T-helper 17 cell (primary cell): ENCODE data around the gene MTHFD2L. TPM values are rescaled to one million over a fixed set of nuclear protein-coding genes. Genes with fewer than 3 reads are reported as not detected.
A peak's percentile ranks its signal among the peaks of the same experiment; 100 is the strongest.

Experiments
- ATAC-seq: fragments of 150-1000 bp; cut with Tn5 transposase; 2 replicates; pipeline ENCODE4 v1.10.0; 2021; ENCODE audit warnings: mild to moderate bottlenecking, moderate library complexity
- DNase-seq, 3 donors: peaks; one replicate each; pipeline versions ENCODE4 v3.0.0 to v3.0.0-alpha.2; 2020 to 2021
- H3K9me3 ChIP-seq: one replicate; pipeline ENCODE4 v1.7.0; 2013; ENCODE audit warnings: low read length, mild to moderate bottlenecking; ENCODE audit not compliant: control insufficient read depth, poor library complexity, severe bottlenecking
- H3K27ac Mint-ChIP-seq: one replicate; pipeline ENCODE4 v1.8.0; 2022; ENCODE audit warnings: mild to moderate bottlenecking, moderate library complexity, mixed read lengths
- H3K27me3 Mint-ChIP-seq: one replicate; pipeline ENCODE4 v1.8.0; 2022; ENCODE audit warnings: mixed read lengths
- H3K36me3 Mint-ChIP-seq: one replicate; pipeline ENCODE4 v1.8.0; 2022; ENCODE audit warnings: low read depth, mixed read lengths
- H3K4me1 Mint-ChIP-seq: one replicate; pipeline ENCODE4 v1.8.0; 2022; ENCODE audit warnings: mild to moderate bottlenecking, mixed read lengths
- H3K4me3 Mint-ChIP-seq: one replicate; pipeline ENCODE4 v1.8.0; 2022; ENCODE audit warnings: mild to moderate bottlenecking, moderate library complexity, mixed read lengths
- total RNA-seq, 4 donors: library from RNA in 2 of 4; stranded (reverse) in 2 of 4; gene quantifications; one replicate each; pipeline ENCODE4 v1.2.3 and lab custom pipeline; 2022 to 2026

Gene MTHFD2L
- total RNA-seq, 2 donors from 2014 or later, result 6.2 to 14.5 TPM

GRCh38 chr4:74287791-74288190, 129.9 kb downstream of the MTHFD2L start:
- H3K9me3 ChIP-seq, result no peaks in the 10 kb centered on the region
- ATAC-seq (no peak), DNase-seq (no peak)
- no peak overlapping the region for H3K4me3 Mint-ChIP-seq
- H3K27me3 Mint-ChIP-seq, result no peaks in the 10 kb centered on the region
- H3K36me3 Mint-ChIP-seq, result no peaks in the 10 kb centered on the region
- no peak overlapping the region for H3K27ac Mint-ChIP-seq
- no peaks in the 10 kb centered on the region for H3K4me1 Mint-ChIP-seq

GRCh38 chr4:74291471-74291870, 133.6 kb downstream of the MTHFD2L start:
- no peak for DNase-seq
- Mint-ChIP-seq H3K4me1 (no peaks in the 10 kb centered on the region), H3K27ac (no peak overlapping the region), H3K27me3 (no peaks in the 10 kb centered on the region), H3K36me3 (no peaks in the 10 kb centered on the region), H3K4me3 (no peak overlapping the region)
- H3K9me3 ChIP-seq, result no peaks in the 10 kb centered on the region
- ATAC-seq, result no peak

- H3K9me3 ChIP-seq, result no peaks in the 10 kb centered on the region
- Mint-ChIP-seq H3K4me1 (no peaks in the 10 kb centered on the region), H3K36me3 (no peaks in the 10 kb centered on the region), H3K27ac (no peak overlapping the region), H3K27me3 (no peaks in the 10 kb centered on the region), H3K4me3 (no peak overlapping the region)
- ATAC-seq (no peak), DNase-seq (no peak)
These were observed 134.4 kb downstream of the MTHFD2L start for GRCh38 chr4:74292111-74292870.

GRCh38 chr4:74293558-74293957, 135.6 kb downstream of the MTHFD2L start:
- Mint-ChIP-seq H3K27me3 (no peaks in the 10 kb centered on the region), H3K36me3 (peaks cover 2% of the 10 kb centered on the region), H3K27ac (no peak overlapping the region), H3K4me3 (no peak overlapping the region), H3K4me1 (no peaks in the 10 kb centered on the region)
- no peak for ATAC-seq
- no peaks in the 10 kb centered on the region for H3K9me3 ChIP-seq
- DNase-seq, result no peak

- DNase-seq, result no peak
- H3K4me3 Mint-ChIP-seq, result no peak overlapping the region
- H3K36me3 Mint-ChIP-seq, result peaks cover 2% of the 10 kb centered on the region
- no peaks in the 10 kb centered on the region for H3K27me3 Mint-ChIP-seq
- no peak overlapping the region for H3K27ac Mint-ChIP-seq
- no peaks in the 10 kb centered on the region for H3K4me1 Mint-ChIP-seq
- ATAC-seq, result no peak
- no peaks in the 10 kb centered on the region for H3K9me3 ChIP-seq
These were observed 136.8 kb downstream of the MTHFD2L start for GRCh38 chr4:74294681-74295080.

- ATAC-seq (no peak), DNase-seq (no peak)
- H3K9me3 ChIP-seq, result no peaks in the 10 kb centered on the region
- H3K4me3 Mint-ChIP-seq, result no peak overlapping the region
- H3K4me1 Mint-ChIP-seq, result no peaks in the 10 kb centered on the region
- peaks cover 2% of the 10 kb centered on the region for H3K36me3 Mint-ChIP-seq
- H3K27me3 Mint-ChIP-seq, result no peaks in the 10 kb centered on the region
- no peak overlapping the region for H3K27ac Mint-ChIP-seq
These were observed 139.6 kb downstream of the MTHFD2L start for GRCh38 chr4:74297539-74297938.

GRCh38 chr4:74304095-74304625, 146.2 kb downstream of the MTHFD2L start:
- no peaks in the 10 kb centered on the region for H3K27me3 Mint-ChIP-seq
- H3K9me3 ChIP-seq, result no peaks in the 10 kb centered on the region
- H3K4me1 Mint-ChIP-seq, result peaks cover 6% of the 10 kb centered on the region
- ATAC-seq, result no peak
- H3K36me3 Mint-ChIP-seq, result no peaks in the 10 kb centered on the region
- no peak overlapping the region for H3K27ac Mint-ChIP-seq
- H3K4me3 Mint-ChIP-seq, result no peak overlapping the region
- no peak for DNase-seq

- ATAC-seq (no peak), DNase-seq (no peak)
- Mint-ChIP-seq H3K4me1 (peaks cover 6% of the 10 kb centered on the region), H3K27ac (no peak overlapping the region), H3K4me3 (no peak overlapping the region), H3K36me3 (no peaks in the 10 kb centered on the region), H3K27me3 (no peaks in the 10 kb centered on the region)
- no peaks in the 10 kb centered on the region for H3K9me3 ChIP-seq
These were observed 147.1 kb downstream of the MTHFD2L start for GRCh38 chr4:74305000-74305399.

- Mint-ChIP-seq H3K4me3 (no peak overlapping the region), H3K4me1 (peaks cover 6% of the 10 kb centered on the region), H3K27ac (no peak overlapping the region), H3K27me3 (no peaks in the 10 kb centered on the region), H3K36me3 (no peaks in the 10 kb centered on the region)
- H3K9me3 ChIP-seq, result no peaks in the 10 kb centered on the region
- ATAC-seq (no peak), DNase-seq (no peak)
These were observed 149.3 kb downstream of the MTHFD2L start for GRCh38 chr4:74307170-74307569.

- peak within 1 kb of the TSS; percentile 71 for H3K4me3 Mint-ChIP-seq
- no peaks in the 10 kb centered on the region for H3K27me3 Mint-ChIP-seq
- H3K9me3 ChIP-seq, result no peaks in the 10 kb centered on the region
- ATAC-seq, result peak; percentile 39
- no peaks in the 10 kb centered on the region for H3K36me3 Mint-ChIP-seq
- H3K27ac Mint-ChIP-seq, result peak within 1 kb of the TSS; percentile 59
- H3K4me1 Mint-ChIP-seq, result peaks cover 6% of the 10 kb centered on the region
- no peak for DNase-seq
These were observed 150.3 kb downstream of the MTHFD2L start, which contains the start of gene EPGN for GRCh38 chr4:74308215-74308614. TSS of gene EPGN (plus strand) at chr4:74308470. CDS start at chr4:74308534, 64 bp downstream.

GRCh38 chr4:74309223-74309622, 151.3 kb downstream of the MTHFD2L start:
- H3K9me3 ChIP-seq, result no peaks in the 10 kb centered on the region
- Mint-ChIP-seq H3K27ac (no peak overlapping the region), H3K4me1 (peaks cover 6% of the 10 kb centered on the region), H3K36me3 (no peaks in the 10 kb centered on the region), H3K27me3 (no peaks in the 10 kb centered on the region), H3K4me3 (no peak overlapping the region)
- DNase-seq (no peak), ATAC-seq (no peak)

- DNase-seq (no peak), ATAC-seq (no peak)
- Mint-ChIP-seq H3K4me3 (no peak overlapping the region), H3K27me3 (no peaks in the 10 kb centered on the region), H3K4me1 (peaks cover 6% of the 10 kb centered on the region), H3K36me3 (no peaks in the 10 kb centered on the region), H3K27ac (no peak overlapping the region)
- H3K9me3 ChIP-seq, result no peaks in the 10 kb centered on the region
These were observed 153.9 kb downstream of the MTHFD2L start for GRCh38 chr4:74311696-74312313.

GRCh38 chr4:74314329-74314728, 156.4 kb downstream of the MTHFD2L start:
- H3K4me3 Mint-ChIP-seq, result no peak overlapping the region
- H3K27ac Mint-ChIP-seq, result no peak overlapping the region
- no peaks in the 10 kb centered on the region for H3K27me3 Mint-ChIP-seq
- ATAC-seq, result no peak
- no peaks in the 10 kb centered on the region for H3K4me1 Mint-ChIP-seq
- no peak for DNase-seq
- H3K36me3 Mint-ChIP-seq, result no peaks in the 10 kb centered on the region
- no peaks in the 10 kb centered on the region for H3K9me3 ChIP-seq

GRCh38 chr4:74314944-74315343, 157.0 kb downstream of the MTHFD2L start:
- no peaks in the 10 kb centered on the region for H3K9me3 ChIP-seq
- Mint-ChIP-seq H3K4me3 (no peak overlapping the region), H3K36me3 (no peaks in the 10 kb centered on the region), H3K27me3 (no peaks in the 10 kb centered on the region), H3K4me1 (no peaks in the 10 kb centered on the region), H3K27ac (no peak overlapping the region)
- ATAC-seq (no peak), DNase-seq (no peak)
